H7 (cell line): ENCODE results near the gene MTREX. TPM values are rescaled to one million over a fixed set of nuclear protein-coding genes. Genes with fewer than 3 reads are reported as not detected.

Experiments used
- DNase-seq: peaks from one replicate; pipeline ENCODE4 v3.0.0; 2012
- H3K27me3 ChIP-seq: 2 replicates; pipeline ENCODE4 v1.6.0; 2011; ENCODE audit warnings: mild to moderate bottlenecking, low read length; ENCODE audit not compliant: control insufficient read depth, insufficient read depth
- H3K36me3 ChIP-seq: replicated peaks from 2 replicates; pipeline ENCODE4 v1.5.1; 2011; ENCODE audit warnings: low read length; ENCODE audit not compliant: control insufficient read depth, insufficient read depth
- H3K4me3 ChIP-seq: 2 replicates; pipeline ENCODE4 v1.5.1; 2011; ENCODE audit warnings: low read depth, mild to moderate bottlenecking, control low read depth, low read length, moderate library complexity; ENCODE audit not compliant: insufficient read depth
- total RNA-seq: library from RNA; depleted of rRNA; stranded (reverse); fragments of >200 nt; shearing (Covaris generic); gene quantifications from 2 replicates; pipeline ENCODE4 v1.2.3, GENCODE V29; 2014

Gene MTREX
- total RNA-seq, 1 experiment from 2014 or later: 71.2 TPM

- Histone ChIP-seq H3K27me3 (no peaks in the 10 kb centered on the region), H3K36me3 (peaks cover 5% of the 10 kb centered on the region), H3K4me3 (no peak overlapping the region)
- no peak for DNase-seq
These were observed 133.4 kb downstream of the MTREX start for GRCh38 chr5:55441107-55441771.

GRCh38 chr5:55441954-55442353, 134.2 kb downstream of the MTREX start:
- Histone ChIP-seq H3K36me3 (peaks cover 3% of the 10 kb centered on the region), H3K27me3 (no peaks in the 10 kb centered on the region), H3K4me3 (no peak overlapping the region)
- no peak for DNase-seq

GRCh38 chr5:55445791-55446190, 138.0 kb downstream of the MTREX start:
- Histone ChIP-seq H3K4me3 (no peak overlapping the region), H3K27me3 (no peaks in the 10 kb centered on the region), H3K36me3 (peaks cover 3% of the 10 kb centered on the region)
- no peak for DNase-seq

- H3K4me3 ChIP-seq: no peak overlapping the region
- H3K36me3 ChIP-seq: no peaks in the 10 kb centered on the region
- H3K27me3 ChIP-seq: no peaks in the 10 kb centered on the region
- no peak for DNase-seq
These were observed 139.0 kb downstream of the MTREX start for GRCh38 chr5:55446640-55447351.

GRCh38 chr5:55450050-55450765, 142.4 kb downstream of the MTREX start:
- Histone ChIP-seq H3K27me3 (no peaks in the 10 kb centered on the region), H3K36me3 (no peaks in the 10 kb centered on the region), H3K4me3 (no peak overlapping the region)
- DNase-seq: no peak

- Histone ChIP-seq H3K4me3 (no peak overlapping the region), H3K27me3 (no peaks in the 10 kb centered on the region), H3K36me3 (no peaks in the 10 kb centered on the region)
- no peak for DNase-seq
These were observed 144.2 kb downstream of the MTREX start for GRCh38 chr5:55451976-55452375.

GRCh38 chr5:55453211-55453610, 145.4 kb downstream of the MTREX start:
- no peak overlapping the region for H3K4me3 ChIP-seq

GRCh38 chr5:55454282-55454681, 146.5 kb downstream of the MTREX start:
- no peak for DNase-seq
- no peak overlapping the region for H3K4me3 ChIP-seq
- no peaks in the 10 kb centered on the region for H3K36me3 ChIP-seq
- no peaks in the 10 kb centered on the region for H3K27me3 ChIP-seq

More at GRCh38 chr5:55453211-55453610, 145.4 kb downstream of the MTREX start:
- H3K36me3 ChIP-seq: no peaks in the 10 kb centered on the region
- H3K27me3 ChIP-seq: no peaks in the 10 kb centered on the region
- DNase-seq: no peak

GRCh38 chr5:55456216-55456895, 148.6 kb downstream of the MTREX start:
- no peaks in the 10 kb centered on the region for H3K36me3 ChIP-seq
- H3K27me3 ChIP-seq: no peaks in the 10 kb centered on the region
- DNase-seq: no peak
- H3K4me3 ChIP-seq: no peak overlapping the region

GRCh38 chr5:55459572-55459971, 151.8 kb downstream of the MTREX start:
- H3K36me3 ChIP-seq: no peaks in the 10 kb centered on the region; the same call in 1 of the 2 replicates
- DNase-seq: no peak
- H3K4me3 ChIP-seq: no peak overlapping the region
- no peaks in the 10 kb centered on the region for H3K27me3 ChIP-seq

- no peak for DNase-seq
- H3K27me3 ChIP-seq: no peaks in the 10 kb centered on the region
- no peak overlapping the region for H3K4me3 ChIP-seq
- peaks cover 2% of the 10 kb centered on the region for H3K36me3 ChIP-seq
These were observed 155.8 kb downstream of the MTREX start for GRCh38 chr5:55463613-55464012.

- DNase-seq: no peak
- Histone ChIP-seq H3K36me3 (peaks cover 2% of the 10 kb centered on the region), H3K27me3 (no peaks in the 10 kb centered on the region), H3K4me3 (no peak overlapping the region)
These were observed 160.2 kb downstream of the MTREX start for GRCh38 chr5:55467862-55468551.

GRCh38 chr5:55469839-55470238, 162.1 kb downstream of the MTREX start:
- DNase-seq: no peak

GRCh38 chr5:55470282-55470681, 162.5 kb downstream of the MTREX start:
- Histone ChIP-seq H3K27me3 (no peaks in the 10 kb centered on the region), H3K4me3 (no peak overlapping the region), H3K36me3 (peaks cover 2% of the 10 kb centered on the region; the same call in 1 of the 2 replicates)
- DNase-seq: no peak

More at GRCh38 chr5:55469839-55470238, 162.1 kb downstream of the MTREX start:
- H3K4me3 ChIP-seq: no peak overlapping the region
- peaks cover 2% of the 10 kb centered on the region; the same call in 1 of the 2 replicates for H3K36me3 ChIP-seq
- no peaks in the 10 kb centered on the region for H3K27me3 ChIP-seq
